A549 treated with DMSO at 1 μM for 4 hours (cell line): ENCODE measurements around the gene DNAJC12. TPM values are rescaled to one million over a fixed set of nuclear protein-coding genes. Genes with fewer than 3 reads are reported as not detected.

Experiments used
- total RNA-seq: library from RNA; stranded (reverse); fragments of 200-300 nt; extraction: Qiagen RNA extraction; gene quantifications from 5 replicates; pipeline ENCODE4 v1.2.3, GENCODE V29; 2022; ENCODE audit warnings: low read depth

Gene DNAJC12
- total RNA-seq = 55.6 to 76.9 TPM (median 63.3 TPM) in 5 replicates

GRCh38 chr10:67837541-67838314, at the start of gene DNAJC12:
TSS of gene DNAJC12 (minus strand) at chr10:67838188. CDS start at chr10:67838011, 177 bp downstream.

GRCh38 chr10:67884313-67884841, 46.4 kb upstream of the DNAJC12 start, which contains the start of gene SIRT1:
TSS of gene SIRT1 (plus strand) at chr10:67884656. CDS start at chr10:67884722, 66 bp downstream.

Other genes starting within 250 kb of the DNAJC12 start
- not detected in 5 replicates for gene CTNNA3, start 142.0 kb downstream of the DNAJC12 start, total RNA-seq
- 26.1 to 32.9 TPM (median 27.8 TPM) in 5 replicates for gene SIRT1, start 46.5 kb upstream of the DNAJC12 start, total RNA-seq
- gene HERC4, start 237.1 kb upstream of the DNAJC12 start, total RNA-seq = 48.1 to 81.0 TPM (median 63.8 TPM) in 5 replicates